Dedifferentiated amniotic fluid mesenchymal stem cell (primary cell): Measurements from ENCODE around the gene TBCK.

Source experiments
- DNase-seq: peaks from one replicate; pipeline ENCODE4 v3.0.0-alpha.2; 2016; ENCODE audit errors: extremely low spot score

Gene TBCK

DNA sequence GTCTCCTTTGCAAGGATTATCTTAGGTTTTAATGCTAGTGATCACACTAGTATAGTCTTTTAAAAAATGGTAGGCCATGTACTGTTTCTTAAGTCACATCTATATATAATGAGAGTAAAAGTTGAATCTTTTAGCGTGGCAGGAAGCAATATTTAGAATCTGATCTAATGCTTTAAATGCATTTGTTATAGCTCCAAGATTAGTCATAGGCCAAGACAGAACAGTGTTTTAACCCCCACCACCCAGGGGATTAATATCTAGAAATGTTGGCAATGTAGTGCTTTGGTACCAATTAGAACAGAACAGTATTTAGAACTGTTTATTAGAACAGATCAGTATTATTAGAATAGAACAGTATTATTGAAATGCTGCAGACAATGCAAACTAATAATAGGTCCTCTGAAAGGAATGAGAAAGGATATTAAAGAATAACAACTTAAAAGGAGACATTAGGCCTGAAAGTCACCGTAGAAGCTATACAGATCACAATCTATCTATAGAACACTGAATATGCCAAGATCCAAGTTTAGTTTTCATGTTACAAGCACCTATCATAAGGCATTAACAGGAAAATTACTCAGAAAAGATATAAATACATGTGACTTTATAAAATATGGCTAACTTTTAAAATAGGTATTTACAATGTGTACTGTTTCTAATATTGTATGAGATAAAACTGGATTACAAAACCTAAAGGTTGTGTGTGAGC is 274.6 kb downstream of the TBCK start:
- DNase-seq: no peak

DNA sequence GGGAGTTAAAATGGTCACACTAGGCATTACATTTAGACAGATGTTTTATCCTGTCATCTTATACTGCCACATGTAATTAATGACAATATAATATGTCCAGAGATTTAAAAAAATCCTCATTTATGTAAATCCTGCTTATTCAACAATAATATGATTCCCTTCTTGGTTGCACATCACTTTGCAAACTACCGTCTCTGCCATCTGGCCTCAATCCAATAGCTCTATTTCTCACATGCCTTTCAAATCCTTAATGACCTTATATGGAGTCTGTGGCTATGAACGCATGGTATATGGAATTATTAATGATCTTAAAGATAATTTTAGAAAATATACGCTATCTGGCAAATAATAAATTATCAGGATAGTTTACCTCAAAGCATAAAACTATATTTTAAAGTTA is 276.2 kb downstream of the TBCK start:
- DNase-seq: no peak

DNA sequence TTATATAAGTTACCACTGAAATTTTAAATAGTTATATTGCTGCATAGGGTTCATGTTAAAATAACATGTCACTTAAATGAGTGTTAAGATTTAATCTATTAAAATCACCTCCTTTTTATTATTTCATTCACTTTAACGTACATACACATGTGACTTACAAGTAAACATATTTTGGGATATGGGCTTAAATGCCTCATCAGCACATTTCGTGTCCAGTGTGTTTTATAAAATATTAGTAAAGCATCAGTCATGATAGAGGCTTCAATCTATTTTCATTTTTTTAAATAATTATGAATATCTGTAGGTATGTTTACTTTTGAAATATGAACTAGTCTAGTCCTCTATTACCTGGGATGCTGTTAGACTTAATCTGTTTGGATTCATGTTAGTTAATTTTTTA is 277.1 kb downstream of the TBCK start:
- DNase-seq: no peak

DNA sequence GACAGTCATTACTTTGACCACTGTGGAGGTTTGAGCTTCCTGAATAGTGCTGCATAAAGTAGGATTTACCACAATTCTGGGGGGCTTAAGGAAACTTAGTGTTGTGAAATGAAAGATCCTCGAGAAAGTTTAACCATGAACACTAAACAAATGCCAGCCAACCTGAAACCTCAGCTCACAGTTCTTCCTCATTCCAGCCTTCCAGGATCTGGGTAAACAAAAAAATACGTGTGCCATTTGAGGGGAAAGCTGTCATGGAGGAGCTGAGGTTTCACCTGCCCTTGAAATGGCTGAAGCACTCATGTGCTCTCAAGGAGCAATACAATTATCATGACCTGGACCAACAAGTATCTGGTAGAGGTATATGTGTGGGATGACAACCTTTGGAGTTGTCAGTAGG is 278.0 kb downstream of the TBCK start:
- DNase-seq: no peak

DNA sequence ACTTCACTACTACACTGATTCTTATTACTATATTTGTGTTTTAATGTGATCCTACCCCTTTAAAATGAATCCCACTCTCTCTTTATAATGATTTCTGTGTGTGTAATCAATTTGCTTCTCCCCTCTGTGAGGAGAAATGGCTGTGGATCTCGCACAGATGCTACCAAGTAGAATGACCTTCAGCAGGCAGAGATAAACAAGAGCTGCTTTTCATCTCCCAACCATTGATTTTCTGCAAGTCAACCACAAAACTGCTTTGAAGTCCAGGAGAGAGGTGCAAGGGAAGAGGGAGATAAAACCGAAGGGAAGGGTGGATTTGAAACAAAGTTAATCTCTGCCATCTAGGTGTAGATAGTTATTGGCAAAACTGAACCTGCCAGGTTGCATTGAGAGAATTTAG is 279.2 kb downstream of the TBCK start:
- DNase-seq: no peak

DNA sequence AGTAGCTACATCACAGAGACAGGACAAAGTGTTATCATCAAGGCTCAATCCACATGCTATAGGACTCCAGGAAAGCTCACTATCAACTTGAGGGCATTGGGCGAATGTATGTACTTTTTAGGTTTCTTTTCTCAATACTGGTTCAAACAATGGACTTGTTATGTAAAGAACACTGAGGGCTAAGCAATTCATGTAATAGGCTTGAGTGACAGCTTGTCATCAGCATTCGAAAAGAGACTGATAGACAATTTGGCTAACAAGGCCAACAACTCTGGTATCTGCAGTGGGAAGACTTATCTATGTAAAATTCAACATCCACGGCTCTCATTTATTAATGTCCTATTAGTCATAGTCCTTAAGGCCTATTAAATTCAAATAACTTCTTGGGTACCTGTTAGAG is 279.7 kb downstream of the TBCK start:
- DNase-seq: no peak

DNA sequence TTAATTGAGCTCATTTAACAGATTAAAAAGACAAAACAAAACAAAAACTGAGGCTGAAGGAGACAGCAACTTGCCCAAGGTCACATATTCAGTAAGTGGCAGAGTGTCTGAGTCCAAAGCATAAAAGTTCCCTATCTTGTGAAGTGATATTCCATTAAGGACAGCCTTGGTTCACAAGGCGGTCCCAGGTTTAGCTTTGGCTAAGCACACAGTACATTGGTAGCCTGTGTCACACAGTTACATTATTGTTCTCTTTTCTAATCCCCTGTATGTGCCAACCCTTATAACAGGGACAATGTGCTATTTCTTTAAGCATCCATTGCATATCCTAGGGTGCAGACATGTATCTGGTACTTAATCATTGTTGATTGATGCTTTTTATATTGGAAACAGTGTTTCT is 280.8 kb downstream of the TBCK start:
- no peak for DNase-seq

DNA sequence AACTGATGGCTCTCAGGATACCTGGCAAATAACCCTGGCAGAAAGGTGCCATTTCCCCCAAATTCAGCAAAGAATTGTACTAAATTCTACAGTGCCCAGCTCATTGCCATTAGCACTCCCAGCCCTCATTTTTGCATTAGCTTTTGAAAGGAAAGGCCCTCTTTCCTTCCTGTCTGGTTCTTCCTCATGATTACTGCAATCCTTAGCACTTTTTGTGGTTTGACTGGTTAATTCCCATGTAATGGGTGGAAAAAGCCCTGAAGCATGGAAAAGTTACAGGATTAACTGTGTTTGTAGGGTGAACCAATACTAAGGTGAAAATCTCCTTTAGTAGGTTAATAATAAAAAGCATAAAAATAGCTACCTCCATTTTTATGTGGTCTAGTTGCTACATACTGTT is 281.3 kb downstream of the TBCK start:
- no peak for DNase-seq

DNA sequence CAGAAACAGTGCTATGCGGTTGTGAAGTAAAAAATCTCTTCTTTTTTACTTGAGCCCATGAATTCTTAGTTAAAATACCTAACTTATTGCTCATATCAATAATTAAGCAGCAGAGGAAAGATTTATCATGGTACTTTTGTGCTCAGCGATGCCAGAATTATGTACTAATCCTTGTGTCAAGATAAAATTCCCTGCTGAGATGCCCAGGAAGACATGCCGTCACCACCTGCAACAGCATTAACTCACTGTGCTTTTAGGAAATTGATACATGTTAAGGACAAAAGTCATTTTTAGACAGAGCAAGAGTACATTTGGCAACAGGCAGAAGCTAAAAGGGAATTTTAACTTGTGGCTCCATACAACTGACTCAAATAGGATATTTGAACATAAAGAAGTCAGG is 281.8 kb downstream of the TBCK start:
- no peak for DNase-seq

DNA sequence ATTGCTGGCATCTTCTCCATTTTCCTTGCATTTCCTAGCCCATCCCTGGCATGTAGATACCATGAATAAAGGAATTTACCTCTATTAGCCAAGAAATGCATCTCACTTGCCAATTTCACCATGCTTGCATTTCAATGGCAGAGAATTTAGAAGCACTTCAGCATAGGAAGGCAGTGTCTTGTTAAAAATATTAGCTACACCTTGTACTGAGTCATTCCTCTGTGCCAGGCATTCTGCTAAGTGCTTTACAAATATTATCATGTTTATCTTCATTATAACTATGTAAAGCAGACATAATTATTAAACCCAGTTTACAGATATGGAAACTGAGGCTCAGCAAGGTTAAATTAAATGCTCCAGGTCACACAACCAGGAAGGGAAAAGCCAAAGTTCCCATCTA is 282.5 kb downstream of the TBCK start:
- no peak for DNase-seq

DNA sequence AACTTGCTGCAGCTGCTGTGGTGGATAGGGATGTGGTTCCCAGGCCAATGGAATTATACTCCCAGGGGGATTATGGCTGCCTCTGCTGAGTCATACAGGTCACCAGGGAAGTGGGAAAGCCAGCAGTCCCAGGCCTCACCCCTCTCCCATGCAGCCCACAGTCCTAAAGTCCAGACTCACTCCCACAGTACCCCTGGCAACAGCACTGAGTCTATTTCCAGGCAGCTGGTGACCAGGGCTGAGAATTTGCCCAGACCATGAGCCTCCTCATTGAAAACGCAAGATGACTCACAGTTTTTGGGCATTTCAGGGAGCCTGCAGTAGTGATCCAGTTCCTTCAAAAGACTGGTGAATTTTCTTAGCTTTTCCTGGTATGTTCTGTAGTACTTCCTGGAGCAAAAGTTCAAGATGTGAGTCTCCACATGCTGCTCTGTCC is 283.1 kb downstream of the TBCK start:
- no peak for DNase-seq

DNA sequence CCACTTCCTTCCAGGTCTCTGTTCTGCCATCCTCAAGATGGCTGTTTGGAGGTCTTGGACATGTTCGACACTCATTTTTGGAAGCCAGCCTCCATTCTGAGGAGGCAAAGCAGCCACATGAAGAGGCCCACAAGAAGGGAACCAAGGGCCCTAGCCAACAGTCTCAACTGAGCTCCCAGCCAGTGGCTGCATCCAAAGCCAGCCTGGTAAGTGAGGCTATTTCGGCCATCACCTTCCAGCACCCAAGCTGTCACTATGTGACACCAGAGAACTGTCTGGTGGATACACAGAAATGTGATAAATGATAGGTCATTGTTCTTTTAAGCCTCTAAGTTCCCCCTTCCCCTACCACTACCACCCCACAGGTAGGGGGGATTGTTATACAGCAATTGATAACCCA is 293.6 kb downstream of the TBCK start:
- no peak for DNase-seq

DNA sequence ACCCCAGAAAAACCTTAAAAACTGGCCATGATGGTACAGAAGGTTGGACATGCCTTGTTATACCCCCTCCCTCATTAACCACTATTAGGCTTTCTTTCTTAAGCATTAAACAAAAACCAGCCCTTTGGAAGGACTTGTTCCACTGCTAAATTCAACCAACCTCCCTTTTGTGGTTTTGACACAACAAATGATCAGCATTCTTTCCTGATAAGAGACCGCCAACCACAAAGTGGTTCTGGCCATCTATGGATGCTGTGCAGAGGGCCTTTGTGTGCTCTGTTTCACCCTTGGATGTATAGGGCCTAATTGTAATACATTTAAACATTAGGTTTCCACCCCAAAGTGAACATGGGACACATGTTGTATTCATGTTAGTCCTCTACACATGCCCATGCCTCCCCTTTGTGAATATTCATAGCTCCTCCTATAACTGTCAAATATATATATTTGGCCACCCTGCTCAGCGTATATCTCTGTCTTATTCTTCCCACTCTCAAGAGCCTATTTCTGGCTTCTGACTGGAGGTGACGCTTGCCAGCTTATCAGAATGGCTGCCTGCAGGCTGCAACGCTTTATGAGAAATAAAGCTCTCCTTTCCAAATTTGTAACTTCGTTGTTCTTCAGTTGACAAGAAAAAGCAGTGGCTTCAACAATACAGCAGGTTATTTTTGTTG is 294.1 kb downstream of the TBCK start:
- no peak for DNase-seq

DNA sequence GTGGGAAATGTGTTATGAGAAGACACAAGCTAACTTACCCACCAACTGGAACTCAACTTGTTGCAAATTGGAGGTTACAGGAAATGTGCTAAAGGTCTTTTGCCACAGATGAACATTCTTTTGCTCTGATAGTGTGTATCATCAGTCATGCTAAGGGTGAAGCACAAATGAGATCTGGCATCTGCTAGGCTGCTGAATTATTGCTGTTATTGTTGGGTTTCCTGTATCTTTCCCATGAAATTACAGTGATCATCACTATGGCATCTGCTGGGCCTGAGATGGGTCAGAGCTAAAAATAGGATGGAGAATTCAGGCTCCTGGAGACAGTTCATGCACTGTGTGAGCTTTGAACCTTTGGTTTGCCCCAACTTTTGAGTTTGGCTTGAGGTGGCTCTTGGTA is 296.2 kb downstream of the TBCK start:
- DNase-seq: no peak

DNA sequence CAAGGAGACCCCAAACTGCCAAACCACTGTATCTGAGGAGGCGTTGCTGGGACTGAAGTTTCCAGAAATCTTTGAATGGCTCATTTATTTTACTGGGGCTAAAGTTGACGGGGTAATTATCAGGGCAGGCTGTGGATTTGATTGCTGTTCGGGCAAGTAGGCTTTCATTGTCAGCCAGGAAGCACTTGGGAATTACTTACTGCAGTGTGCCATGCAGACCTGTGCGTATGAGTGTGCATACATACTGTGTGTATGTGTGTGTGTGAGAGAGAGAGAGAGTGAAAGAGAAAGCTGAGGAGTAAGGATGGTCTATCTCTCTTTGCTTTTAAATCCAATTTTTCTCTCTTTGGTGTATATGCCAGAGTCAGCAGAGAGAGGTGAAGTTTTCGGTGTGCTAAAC is 298.0 kb downstream of the TBCK start:
- no peak for DNase-seq

DNA sequence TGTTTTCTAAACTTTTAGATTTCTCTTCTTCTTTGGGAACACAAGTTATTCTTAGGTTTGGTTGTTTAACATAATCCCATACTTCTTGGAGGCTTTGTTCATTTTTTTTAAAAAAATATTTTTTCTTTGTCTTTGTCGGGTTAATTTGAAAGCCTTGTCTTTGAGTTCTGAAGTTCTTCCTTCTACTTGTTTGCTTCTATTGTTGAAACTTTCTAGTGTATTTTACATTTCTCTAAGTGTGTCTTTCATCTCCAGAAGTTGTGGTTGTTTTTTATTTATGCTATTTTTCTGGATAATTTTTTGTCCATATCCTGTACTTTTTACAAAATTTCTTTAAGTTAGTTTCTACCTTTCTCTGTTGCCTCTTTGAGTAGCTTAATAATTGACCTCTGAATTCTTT is 304.6 kb downstream of the TBCK start:
- no peak for DNase-seq

DNA sequence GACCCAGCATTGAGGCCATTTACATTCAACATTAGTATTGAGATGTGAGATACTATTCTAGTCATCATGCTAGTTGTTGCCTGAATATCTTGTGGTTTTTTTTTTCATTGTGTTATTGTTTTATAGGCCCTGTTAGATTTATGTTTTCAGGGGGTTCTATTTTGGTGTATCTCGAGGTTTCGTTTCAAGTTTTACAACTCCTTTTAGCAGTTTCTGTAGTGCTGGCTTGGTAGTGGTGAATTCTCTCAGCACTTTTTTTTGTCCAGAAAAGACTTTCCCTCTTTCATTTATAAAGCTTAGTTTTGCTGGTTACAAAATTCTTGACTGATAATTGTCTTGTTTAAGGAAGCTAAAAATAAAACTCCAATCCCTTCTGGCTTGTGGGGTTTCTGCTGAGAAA is 305.2 kb downstream of the TBCK start:
- no peak for DNase-seq

DNA sequence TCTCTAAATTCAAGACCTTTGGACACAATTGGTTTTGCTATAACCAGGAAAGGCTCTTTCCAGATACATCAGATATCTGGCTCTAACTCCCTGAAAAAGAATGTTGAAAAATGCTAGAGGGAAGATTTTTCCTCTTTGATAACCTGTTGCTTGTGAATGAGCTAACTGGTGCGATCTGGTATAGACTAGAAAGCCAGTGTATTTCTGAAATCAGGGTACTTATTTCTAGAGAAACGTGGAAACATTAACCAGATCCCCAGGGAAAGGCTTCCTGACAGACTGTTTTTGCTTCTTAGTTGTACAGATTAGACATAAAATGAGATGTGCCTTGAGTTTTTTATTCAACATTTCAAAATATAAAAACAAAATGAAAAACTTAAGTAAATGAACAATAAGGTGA is 313.0 kb downstream of the TBCK start:
- DNase-seq: no peak

DNA sequence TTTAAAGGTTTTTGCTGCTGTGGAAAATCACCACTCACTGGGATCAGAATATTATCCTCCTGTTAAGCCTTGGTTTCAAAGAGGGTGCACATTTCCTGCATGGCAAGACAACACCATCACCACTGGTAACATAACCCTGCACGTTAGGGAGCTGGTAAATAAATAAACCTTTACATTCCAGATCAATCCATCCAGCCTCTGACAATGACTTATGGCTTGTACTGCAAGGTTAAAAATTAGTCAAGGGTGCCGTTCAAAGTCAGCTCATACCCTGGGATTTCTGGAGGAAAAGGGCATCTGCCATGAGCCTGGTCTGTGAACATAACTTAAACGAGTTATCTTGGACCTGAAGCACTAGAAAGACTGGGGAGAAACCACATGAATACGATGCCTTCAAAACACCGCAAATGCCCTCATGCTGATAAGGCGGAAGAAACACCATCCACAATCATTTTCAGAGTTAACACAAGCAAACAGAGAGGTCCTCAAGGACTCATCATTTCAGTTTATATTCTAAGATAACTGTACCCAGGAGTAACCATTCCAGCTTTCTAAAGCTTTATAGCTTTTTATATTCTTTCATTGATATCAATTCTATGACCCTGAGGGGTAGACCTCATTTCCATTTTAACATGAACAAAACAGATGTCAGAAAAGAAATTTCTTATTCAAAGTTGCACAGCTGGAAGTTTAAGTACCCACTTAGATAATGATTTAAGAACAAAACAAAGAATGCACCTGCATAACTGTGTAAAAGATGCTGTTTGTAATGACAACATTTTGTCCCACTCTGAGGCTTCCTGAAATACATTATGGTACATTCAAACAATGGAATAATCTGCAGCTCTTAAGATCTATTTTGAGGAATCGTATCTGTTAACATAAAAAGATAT is 317.6 kb downstream of the TBCK start:
- no peak for DNase-seq

DNA sequence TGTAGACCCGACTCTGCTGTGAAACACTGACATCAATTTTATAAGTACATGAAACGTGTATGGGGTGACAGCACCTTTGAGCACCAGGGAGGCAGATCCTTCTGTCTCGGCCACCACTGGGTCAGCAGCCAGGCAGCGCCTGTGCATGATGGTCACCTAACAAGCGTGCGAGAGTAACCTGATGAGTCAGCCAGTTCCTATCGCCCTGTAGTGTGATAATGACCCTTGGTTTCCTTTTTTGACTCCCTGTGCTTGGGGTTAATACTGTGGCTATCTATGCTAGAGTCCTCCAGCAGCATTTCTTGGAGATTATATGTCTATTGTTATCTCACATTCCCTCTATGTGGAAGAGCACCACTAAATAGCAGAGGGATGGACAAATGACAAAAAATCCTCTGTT is 319.2 kb downstream of the TBCK start:
- no peak for DNase-seq

DNA sequence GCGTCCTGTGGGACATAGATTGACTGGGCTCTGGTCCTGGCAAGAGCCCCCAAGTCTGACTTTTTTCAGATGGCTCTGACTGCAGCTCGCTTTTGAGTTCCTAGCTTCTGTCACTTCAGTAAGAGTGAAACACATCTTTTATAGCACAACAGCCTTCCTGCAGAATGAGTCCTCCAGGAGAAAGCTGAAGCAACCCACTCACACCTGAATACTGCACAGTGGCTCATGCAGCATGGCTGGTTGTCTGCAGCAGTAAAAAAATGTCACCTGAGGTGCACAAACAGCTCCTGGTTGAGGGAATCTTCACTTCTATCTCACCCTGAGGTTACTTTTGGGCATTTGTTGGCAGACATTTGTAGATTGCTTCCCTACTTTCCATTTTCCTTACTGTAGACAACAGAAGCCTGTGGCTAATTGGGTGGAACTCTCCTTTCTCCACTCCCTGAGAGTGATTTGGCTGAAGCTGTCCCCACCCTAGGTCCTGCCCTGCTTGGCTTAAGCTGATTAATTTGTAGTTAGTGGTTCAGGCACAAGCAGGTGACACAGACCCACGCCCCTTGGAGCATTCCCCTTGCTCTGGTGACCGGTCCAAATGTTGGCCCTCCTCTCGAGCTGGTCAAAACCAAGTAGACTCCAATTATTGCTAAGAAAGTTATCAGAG is 321.0 kb downstream of the TBCK start:
- no peak for DNase-seq

DNA sequence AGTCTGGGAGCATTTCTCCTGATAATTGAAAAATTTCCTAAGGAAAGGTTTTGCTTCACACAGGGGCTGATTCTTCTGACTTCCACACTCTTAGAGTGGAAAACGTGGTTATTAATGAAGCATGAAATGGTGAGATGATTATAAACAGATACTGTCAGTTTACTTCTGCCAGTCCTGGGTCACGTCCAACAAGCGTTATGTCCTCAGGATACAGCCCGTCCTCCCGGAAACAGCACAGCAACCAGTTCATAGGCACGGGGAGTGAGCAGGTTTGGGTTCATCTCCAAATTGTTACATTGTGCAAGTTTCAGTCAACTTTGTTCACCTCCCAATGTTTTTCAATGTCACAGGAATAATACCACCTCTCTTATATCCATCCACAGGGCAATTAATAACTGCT is 321.9 kb downstream of the TBCK start:
- no peak for DNase-seq
